HFFc6 (cell line): ENCODE results near the gene RFX1. TPM values are rescaled to one million over a fixed set of nuclear protein-coding genes. Genes with fewer than 3 reads are reported as not detected.
"Not testable (repeated sequence)": the region's sequence is repeated elsewhere in the genome, so short reads cannot be mapped to it uniquely, and the experiment has no call there.

ENCODE experiments used
- DNase-seq: peaks from one replicate; pipeline ENCODE4 v3.0.0-alpha.2; 2018
- H3K27ac Mint-ChIP-seq: 2 replicates; pipeline ENCODE4 v1.8.0; 2020; ENCODE audit warnings: mild to moderate bottlenecking, mixed read lengths
- H3K27me3 Mint-ChIP-seq: 2 replicates; pipeline ENCODE4 v1.8.0; 2021; ENCODE audit warnings: mild to moderate bottlenecking, moderate library complexity, mixed read lengths; ENCODE audit not compliant: insufficient read depth
- H3K36me3 Mint-ChIP-seq: 2 replicates; pipeline ENCODE4 v1.8.0; 2021; ENCODE audit warnings: low read depth, mixed read lengths
- H3K4me1 Mint-ChIP-seq: 2 replicates; pipeline ENCODE4 v1.8.0; 2020; ENCODE audit warnings: low read depth, mixed read lengths
- H3K4me3 Mint-ChIP-seq: 2 replicates; pipeline ENCODE4 v1.8.0; 2020; ENCODE audit warnings: mild to moderate bottlenecking, moderate library complexity, mixed read lengths
- H3K9me3 Mint-ChIP-seq: 2 replicates; pipeline ENCODE4 v1.8.0; 2020; ENCODE audit warnings: mild to moderate bottlenecking, mixed read lengths
- total RNA-seq, 6 experiments: library from RNA; stranded (reverse); fragmentation: NEBNext Ultra II Directional; extraction: Animal tissue kit (Norgen Biotek cat#: 25700); gene quantifications; 2 replicates in 1 of 6; 3 replicates in 5 of 6; pipeline ENCODE4 v1.2.3, GENCODE V29; 2021
- TF ChIP-seq, protein P1 (sequence below): fragments of 200-600 bp; sonication (generic); IDR thresholded peaks from 2 replicates; pipeline ENCODE4 v1.5.0; 2021; ENCODE audit warnings: antibody characterized with exemption, mild to moderate bottlenecking

The RFX1 gene
- total RNA-seq, 6 experiments from 2014 or later, result 11.6 to 13.0 (median 12.2) TPM

DNA sequence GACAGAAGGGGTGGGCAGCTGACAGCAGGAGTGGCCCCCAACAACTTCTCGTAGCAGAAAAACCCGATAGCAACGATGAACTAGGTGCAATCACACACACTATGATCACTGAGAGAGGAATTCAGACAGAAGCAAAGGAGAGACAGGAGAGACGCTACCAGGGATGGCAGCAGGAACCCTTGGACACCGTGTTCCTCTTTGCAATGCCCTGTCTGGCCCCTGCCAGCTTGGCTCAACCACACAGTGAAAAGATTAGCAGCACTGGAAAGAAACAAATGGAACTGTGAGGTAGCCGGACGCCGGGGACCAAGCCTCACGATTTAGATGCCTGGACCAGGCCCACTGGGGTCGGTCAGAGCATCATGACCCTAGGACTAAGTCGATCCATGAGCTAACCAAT is 30.2 kb downstream of the RFX1 start:
- Mint-ChIP-seq H3K4me1 (peaks cover 6% of the 10 kb centered on the region; the same call in 1 of the 2 replicates), H3K27ac (0 out of 2 replicates have a peak overlapping the region, but pooled peaks have one; percentile 24), H3K4me3 (no peak overlapping the region), H3K9me3 (no peaks in the 10 kb centered on the region), H3K27me3 (peaks cover 3% of the 10 kb centered on the region; the same call in 1 of the 2 replicates), H3K36me3 (peaks cover 9% of the 10 kb centered on the region)
- no peak for DNase-seq
- TF ChIP-seq, protein P1, sequence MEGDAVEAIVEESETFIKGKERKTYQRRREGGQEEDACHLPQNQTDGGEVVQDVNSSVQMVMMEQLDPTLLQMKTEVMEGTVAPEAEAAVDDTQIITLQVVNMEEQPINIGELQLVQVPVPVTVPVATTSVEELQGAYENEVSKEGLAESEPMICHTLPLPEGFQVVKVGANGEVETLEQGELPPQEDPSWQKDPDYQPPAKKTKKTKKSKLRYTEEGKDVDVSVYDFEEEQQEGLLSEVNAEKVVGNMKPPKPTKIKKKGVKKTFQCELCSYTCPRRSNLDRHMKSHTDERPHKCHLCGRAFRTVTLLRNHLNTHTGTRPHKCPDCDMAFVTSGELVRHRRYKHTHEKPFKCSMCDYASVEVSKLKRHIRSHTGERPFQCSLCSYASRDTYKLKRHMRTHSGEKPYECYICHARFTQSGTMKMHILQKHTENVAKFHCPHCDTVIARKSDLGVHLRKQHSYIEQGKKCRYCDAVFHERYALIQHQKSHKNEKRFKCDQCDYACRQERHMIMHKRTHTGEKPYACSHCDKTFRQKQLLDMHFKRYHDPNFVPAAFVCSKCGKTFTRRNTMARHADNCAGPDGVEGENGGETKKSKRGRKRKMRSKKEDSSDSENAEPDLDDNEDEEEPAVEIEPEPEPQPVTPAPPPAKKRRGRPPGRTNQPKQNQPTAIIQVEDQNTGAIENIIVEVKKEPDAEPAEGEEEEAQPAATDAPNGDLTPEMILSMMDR, result no peak

DNA sequence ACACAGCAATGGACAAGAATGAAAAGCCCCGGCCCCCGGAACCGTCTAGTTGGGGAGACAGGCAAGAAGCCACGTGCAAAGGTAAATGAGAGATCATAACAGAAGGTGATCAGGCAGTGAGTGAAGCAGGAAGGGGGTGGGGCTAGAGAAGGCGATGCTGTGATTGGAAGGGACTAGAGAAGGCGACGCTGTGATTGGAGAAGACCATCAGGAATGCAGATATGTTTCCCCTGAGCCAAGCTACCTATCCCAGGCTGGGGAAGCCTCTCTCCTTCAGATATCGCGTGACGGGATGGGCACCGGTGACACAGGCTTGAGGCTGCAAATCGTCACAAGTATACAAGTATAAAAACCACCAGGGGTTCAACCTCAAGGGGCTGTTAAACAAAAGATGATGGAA is 32.0 kb downstream of the RFX1 start:
- peaks cover 6% of the 10 kb centered on the region; the same call in 1 of the 2 replicates for H3K4me1 Mint-ChIP-seq
- no peak overlapping the region for H3K4me3 Mint-ChIP-seq
- peaks cover 11% of the 10 kb centered on the region for H3K36me3 Mint-ChIP-seq
- TF ChIP-seq, protein P1, result no peak
- no peaks in the 10 kb centered on the region for H3K9me3 Mint-ChIP-seq
- no peak for DNase-seq
- H3K27ac Mint-ChIP-seq, result no peak overlapping the region
- peaks cover 3% of the 10 kb centered on the region; the same call in 1 of the 2 replicates for H3K27me3 Mint-ChIP-seq

DNA sequence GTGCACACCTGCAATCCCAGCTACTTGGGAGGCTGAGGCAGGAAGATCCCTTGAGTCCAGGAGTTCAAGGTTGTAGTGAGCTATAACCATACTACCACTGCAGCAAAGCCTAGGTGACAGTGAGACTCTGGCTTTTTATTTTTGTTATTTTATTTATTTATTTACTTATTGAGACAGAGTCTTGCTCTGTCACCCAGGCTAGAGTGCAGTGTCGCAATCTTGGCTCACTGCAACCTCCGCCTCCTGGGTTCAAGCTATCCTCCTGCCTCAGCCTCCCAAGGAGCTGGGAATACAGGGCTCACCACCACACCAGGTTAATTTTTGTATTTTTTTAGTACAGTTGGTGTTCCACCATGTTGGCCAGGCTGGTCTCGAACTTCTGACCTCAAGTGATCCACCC is 32.6 kb downstream of the RFX1 start:
- peaks cover 13% of the 10 kb centered on the region for H3K36me3 Mint-ChIP-seq
- H3K4me3 Mint-ChIP-seq, H3K27ac Mint-ChIP-seq, H3K4me1 Mint-ChIP-seq, DNase-seq, H3K9me3 Mint-ChIP-seq, H3K27me3 Mint-ChIP-seq: not testable (repeated sequence)

DNA sequence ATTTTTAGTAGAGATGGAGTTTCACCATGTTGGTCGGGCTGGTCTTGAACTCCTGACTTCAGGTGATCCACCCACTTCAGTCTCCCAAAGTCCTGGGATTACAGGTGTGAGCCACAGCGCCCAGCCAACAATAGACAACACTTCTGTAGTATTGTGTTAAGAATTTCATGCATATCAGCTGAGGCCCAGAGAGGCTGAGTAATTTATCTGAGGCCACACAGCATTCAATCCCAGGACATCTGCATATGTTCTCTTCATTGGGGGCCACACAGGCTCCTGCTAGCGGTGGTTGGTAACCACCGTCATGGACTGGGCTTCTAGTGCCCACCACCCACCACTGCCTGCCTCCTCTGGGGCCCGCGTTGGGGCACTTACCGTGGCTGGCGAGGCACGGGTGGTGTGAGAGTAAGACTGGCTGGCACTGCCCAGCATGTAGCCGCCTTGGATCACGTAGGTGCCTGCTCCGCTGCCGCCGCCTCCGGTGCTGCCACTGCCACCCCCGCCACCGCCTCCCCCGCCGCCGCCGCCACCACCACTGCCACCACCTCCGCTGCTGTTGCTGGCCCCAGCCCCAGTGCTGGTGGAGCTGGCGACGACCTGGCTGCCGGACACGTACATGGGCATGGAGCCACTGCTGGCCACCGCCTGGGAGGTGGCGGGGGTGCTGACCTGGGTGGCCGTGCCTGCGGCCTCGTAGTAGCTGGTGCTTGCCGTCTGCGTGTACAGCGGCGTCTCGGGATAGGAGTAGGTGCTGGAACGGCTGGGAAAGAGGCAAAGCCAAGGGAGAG is 33.6 kb downstream of the RFX1 start:
- H3K4me3 Mint-ChIP-seq, result no peak overlapping the region
- H3K36me3 Mint-ChIP-seq, result peaks cover 13% of the 10 kb centered on the region
- no peaks in the 10 kb centered on the region for H3K9me3 Mint-ChIP-seq
- DNase-seq, result no peak
- peaks cover 3% of the 10 kb centered on the region; the same call in 1 of the 2 replicates for H3K27me3 Mint-ChIP-seq
- H3K4me1 Mint-ChIP-seq, result peaks cover 6% of the 10 kb centered on the region; the same call in 1 of the 2 replicates
- H3K27ac Mint-ChIP-seq, result no peak overlapping the region
- TF ChIP-seq, protein P1, result no peak

DNA sequence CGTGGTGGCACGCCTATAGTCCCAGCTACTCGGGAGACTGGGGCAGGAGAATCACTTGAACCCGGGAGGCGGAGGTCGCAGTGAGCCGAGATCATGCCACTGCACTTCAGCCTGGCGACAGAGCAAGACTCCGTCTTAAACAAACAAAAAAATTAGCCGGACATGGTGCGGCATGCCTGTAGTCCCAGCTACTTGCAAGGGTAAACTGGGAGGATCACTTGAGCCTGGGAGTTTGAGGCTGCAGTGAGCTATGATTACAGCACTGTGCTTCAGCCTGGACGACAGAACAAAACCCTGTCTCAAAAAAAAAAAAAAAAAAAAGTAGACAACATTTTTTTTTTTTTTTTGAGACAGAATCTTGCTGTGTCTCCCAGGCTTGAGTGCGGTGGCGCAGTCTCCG is 34.3 kb downstream of the RFX1 start:
- H3K9me3 Mint-ChIP-seq, H3K27ac Mint-ChIP-seq, H3K4me1 Mint-ChIP-seq, DNase-seq, H3K27me3 Mint-ChIP-seq, H3K4me3 Mint-ChIP-seq: not testable (repeated sequence)
- H3K36me3 Mint-ChIP-seq, result peaks cover 13% of the 10 kb centered on the region

DNA sequence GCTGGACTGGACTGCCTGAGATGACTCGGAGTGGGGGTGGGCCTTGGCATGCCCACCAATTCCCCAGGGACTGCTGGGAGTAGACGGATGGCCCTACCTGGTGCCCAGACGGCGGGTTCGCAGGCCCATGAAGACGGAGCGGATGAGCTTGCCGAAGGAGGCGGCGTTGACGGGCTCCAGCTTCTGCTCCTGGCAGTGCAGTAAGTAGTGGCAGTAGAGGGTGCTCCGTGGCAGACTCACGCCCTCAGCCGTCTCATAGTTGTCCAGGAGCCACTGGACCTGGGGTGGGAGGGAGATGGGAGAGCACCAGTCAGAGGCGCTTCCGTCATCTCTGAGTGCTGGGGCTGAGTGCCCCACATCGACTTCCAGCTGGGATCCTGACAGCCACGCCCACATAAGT is 36.2 kb downstream of the RFX1 start:
- Mint-ChIP-seq H3K9me3 (no peaks in the 10 kb centered on the region), H3K36me3 (peaks cover 13% of the 10 kb centered on the region; the same call in 1 of the 2 replicates), H3K27me3 (no peaks in the 10 kb centered on the region; the same call in 1 of the 2 replicates), H3K4me1 (peaks cover 4% of the 10 kb centered on the region), H3K27ac (no peak overlapping the region), H3K4me3 (no peak overlapping the region)
- no peak for DNase-seq
- TF ChIP-seq, protein P1, result no peak
